GM06990 (cell line): ENCODE results near the gene CKLF.

Source experiments
- DNase-seq: peaks from one replicate; pipeline ENCODE4 v3.0.0-alpha.2; 2011; ENCODE audit not compliant: insufficient read length; ENCODE audit errors: extremely low read depth
- H3K27me3 ChIP-seq: replicated peaks from 2 replicates; pipeline ENCODE4 v1.6.0; 2011; ENCODE audit warnings: low read length; ENCODE audit not compliant: control insufficient read depth, insufficient read depth
- H3K36me3 ChIP-seq: 2 replicates; pipeline ENCODE4 v1.5.1; 2011; ENCODE audit warnings: low read length; ENCODE audit not compliant: control insufficient read depth, insufficient read depth
- H3K4me3 ChIP-seq: replicated peaks from 2 replicates; pipeline ENCODE4 v1.5.1; 2011; ENCODE audit warnings: low read depth, mild to moderate bottlenecking, control low read depth, low read length
- TF ChIP-seq, protein P1 (sequence below): IDR thresholded peaks from 2 replicates; pipeline ENCODE4 v1.5.1; 2011; ENCODE audit warnings: low read length, control low read depth, mild to moderate bottlenecking, inconsistent platforms; ENCODE audit not compliant: insufficient read depth, poor library complexity, severe bottlenecking

CKLF gene

DNA sequence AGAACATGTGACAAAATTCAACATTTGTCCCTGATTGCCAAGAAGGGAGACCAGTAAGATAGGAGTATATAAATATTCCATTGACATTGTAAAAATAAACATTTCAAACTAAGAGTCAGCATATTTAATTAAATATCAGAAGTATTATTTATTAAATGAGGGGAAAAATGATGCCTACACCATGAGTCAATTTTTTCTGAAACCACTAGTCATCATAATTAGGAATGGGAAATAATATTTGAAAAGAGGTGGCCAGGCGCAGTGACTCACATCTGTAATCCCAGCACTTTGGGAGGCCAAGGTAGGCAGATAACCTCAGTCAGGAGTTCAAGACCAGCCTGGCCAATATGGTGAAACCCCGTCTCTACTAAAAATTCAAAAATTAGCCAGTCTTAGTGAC, 16.0 kb downstream of the CKLF start:
- H3K36me3 ChIP-seq: peaks cover 2% of the 10 kb centered on the region
- TF ChIP-seq, protein P1, sequence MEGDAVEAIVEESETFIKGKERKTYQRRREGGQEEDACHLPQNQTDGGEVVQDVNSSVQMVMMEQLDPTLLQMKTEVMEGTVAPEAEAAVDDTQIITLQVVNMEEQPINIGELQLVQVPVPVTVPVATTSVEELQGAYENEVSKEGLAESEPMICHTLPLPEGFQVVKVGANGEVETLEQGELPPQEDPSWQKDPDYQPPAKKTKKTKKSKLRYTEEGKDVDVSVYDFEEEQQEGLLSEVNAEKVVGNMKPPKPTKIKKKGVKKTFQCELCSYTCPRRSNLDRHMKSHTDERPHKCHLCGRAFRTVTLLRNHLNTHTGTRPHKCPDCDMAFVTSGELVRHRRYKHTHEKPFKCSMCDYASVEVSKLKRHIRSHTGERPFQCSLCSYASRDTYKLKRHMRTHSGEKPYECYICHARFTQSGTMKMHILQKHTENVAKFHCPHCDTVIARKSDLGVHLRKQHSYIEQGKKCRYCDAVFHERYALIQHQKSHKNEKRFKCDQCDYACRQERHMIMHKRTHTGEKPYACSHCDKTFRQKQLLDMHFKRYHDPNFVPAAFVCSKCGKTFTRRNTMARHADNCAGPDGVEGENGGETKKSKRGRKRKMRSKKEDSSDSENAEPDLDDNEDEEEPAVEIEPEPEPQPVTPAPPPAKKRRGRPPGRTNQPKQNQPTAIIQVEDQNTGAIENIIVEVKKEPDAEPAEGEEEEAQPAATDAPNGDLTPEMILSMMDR: no peak
- DNase-seq: no peak
- H3K4me3 ChIP-seq: no peak overlapping the region
- no peaks in the 10 kb centered on the region for H3K27me3 ChIP-seq

GRCh38 chr16:66569131-66569530, 16.8 kb downstream of the CKLF start:
- no peaks in the 10 kb centered on the region for H3K27me3 ChIP-seq
- H3K36me3 ChIP-seq: peaks cover 2% of the 10 kb centered on the region
- TF ChIP-seq, protein P1: no peak
- no peak for DNase-seq
- no peak overlapping the region for H3K4me3 ChIP-seq

- TF ChIP-seq, protein P1: no peak
- Histone ChIP-seq H3K36me3 (peaks cover 2% of the 10 kb centered on the region), H3K4me3 (no peak overlapping the region), H3K27me3 (no peaks in the 10 kb centered on the region)
- no peak for DNase-seq
Measured at GRCh38 chr16:66569827-66570405, 17.5 kb downstream of the CKLF start.

DNA sequence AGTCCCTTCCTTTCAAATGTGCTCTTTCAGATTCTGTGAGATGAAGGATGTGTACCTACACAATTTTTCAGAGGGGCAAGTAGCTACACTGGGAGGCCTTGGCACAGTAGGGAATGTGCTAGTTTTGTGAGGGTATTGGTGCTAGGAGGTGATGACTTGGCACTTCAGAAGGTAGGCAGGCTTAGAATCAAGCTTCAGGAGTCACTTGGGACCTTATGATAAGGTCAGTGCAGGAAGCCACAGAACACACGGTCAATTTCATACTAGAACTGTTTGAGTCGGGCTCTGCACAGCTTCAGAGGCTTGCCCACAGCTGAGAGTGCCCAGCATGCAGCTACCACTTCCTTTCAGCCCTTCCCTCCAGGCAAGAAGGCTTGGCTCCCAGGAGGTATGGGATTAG, 20.0 kb downstream of the CKLF start:
- H3K27me3 ChIP-seq: no peaks in the 10 kb centered on the region
- DNase-seq: no peak
- H3K4me3 ChIP-seq: no peak overlapping the region
- H3K36me3 ChIP-seq: no peaks in the 10 kb centered on the region
- TF ChIP-seq, protein P1: no peak

GRCh38 chr16:66574081-66574480, 21.7 kb downstream of the CKLF start:
- Histone ChIP-seq H3K36me3 (no peaks in the 10 kb centered on the region), H3K4me3 (no peak overlapping the region), H3K27me3 (no peaks in the 10 kb centered on the region; the same call in 1 of the 2 replicates)
- no peak for DNase-seq
- TF ChIP-seq, protein P1: no peak

DNA sequence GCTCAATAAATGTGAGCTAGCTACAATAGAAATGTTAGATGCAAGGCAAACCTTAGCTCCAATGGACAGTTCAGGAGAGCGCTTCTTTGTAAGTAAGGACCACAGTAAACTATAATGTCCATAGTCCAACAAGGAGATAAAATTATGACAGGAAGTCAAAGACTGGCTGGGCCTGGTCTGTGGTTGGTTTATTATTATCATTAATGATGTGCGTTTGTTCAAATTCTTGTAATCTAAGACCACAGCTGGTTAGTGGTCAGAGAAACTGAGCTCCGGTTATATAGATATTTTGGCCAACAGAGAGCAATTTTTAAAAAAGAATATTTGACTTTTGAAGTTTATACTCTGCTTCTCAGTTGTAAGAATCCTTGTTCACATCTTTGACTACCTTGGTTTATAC, 22.2 kb downstream of the CKLF start:
- no peaks in the 10 kb centered on the region for H3K36me3 ChIP-seq
- TF ChIP-seq, protein P1: no peak
- DNase-seq: no peak
- no peaks in the 10 kb centered on the region; the same call in 1 of the 2 replicates for H3K27me3 ChIP-seq
- H3K4me3 ChIP-seq: no peak overlapping the region
